ENCODE data around the gene TSPEAR. TPM values are rescaled to one million over a fixed set of nuclear protein-coding genes. Genes with fewer than 3 reads are reported as not detected.
"Not testable (repeated sequence)": the region's sequence is repeated elsewhere in the genome, so short reads cannot be mapped to it uniquely, and the experiment has no call there.

TSPEAR gene
- total RNA-seq, 2 experiments from 2014 or later = not detected

DNA sequence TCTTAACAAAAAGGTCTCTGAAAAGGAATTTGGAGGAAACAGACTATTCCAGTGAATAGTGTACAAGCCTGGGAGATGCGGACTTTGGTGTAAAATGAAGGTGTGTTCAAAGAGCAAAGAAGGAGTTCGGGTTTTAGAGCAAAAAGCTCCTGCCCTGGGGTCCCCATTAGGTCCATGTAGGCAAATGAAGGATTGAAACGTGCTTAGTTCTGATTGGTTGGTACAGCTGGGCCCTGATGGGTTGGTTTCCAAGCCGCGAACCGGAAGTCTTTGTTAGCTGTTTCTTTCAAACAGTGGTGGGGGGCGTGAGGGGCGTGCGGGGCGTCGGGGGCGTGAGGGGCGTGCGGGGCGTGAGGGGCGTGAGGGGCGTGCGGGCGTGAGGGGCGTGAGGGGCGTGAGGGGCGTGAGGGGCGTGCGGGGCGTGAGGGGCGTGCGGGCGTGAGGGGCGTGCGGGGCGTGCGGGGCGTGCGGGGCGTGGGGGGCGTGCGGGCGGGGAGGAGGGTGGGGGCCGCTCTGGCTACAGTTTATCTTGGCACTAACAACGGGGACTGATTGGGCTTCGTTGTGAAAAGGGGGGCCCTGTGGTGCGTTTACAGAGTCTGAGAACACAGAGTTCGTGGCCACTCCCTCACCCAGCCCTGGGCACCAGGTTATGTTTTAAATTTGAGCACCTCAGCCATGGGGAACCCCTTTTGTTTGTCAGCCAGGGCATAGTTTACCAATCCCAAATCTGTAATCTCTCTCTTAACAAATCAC is 226.7 kb downstream of the TSPEAR start:
- no peaks in the 10 kb centered on the region for H3K9me3 Mint-ChIP-seq (ENCODE audit: low read depth)
- no peaks in the 10 kb centered on the region for H3K4me1 Mint-ChIP-seq
- CTCF ChIA-PET = interaction anchor here (0.6 to 1.8 kb wide), 3 partner anchors 26 to 141 kb away, joined by 3 to 4 read pairs (median 3); partner anchors contain the start of gene LRRC3
- H3K27me3 Mint-ChIP-seq = peaks cover 5% of the 10 kb centered on the region
- no peak for ATAC-seq
- H3K27ac Mint-ChIP-seq = no peak overlapping the region
- DNase-seq = no peak
- no peaks in the 10 kb centered on the region for H3K36me3 Mint-ChIP-seq
- H3K4me3 Mint-ChIP-seq = no peak overlapping the region

DNA sequence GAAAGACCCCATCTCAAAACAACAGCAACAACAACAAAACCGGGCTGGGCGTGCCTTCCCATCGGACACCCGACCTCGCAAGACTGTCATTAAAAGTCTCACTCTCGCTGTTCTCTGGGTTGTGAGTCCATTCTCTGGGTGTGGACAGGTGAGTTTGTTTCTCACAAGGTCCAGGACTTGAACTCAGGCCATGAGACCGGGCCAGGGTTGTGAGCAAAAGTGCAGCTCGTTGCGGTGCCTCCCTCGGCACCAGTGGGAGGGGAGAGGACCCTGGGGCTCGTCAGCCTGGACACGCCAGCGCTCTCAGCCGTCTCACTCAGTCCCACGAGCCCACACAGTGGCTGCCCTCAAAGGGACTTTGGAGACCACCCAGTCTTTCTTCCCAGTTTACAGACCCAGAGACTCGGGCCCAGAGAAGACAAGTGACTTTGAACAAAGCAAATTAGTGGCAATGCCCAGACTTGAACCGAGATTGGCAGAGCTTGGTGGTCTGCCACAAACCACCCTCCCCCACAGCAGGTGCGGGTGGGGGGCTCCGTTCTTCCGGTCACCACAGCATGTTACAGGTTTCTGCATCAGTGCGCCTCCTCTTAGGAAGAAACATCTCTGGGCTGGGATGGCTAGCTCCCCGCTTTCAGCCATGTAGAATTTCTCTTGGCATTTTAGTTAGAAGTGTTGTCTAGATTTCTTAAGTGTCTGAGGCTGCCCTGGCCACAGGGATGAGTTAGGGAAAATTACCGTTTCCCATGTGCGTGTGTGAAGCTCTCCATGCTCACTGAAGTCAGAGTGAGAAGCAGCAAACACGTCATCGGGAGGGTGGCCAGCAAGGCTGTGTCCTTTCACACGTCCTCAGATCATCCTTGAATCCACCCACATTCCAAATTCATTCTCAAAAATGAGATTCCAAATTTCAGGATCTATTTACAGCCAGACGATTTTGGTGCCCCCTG is 227.8 kb downstream of the TSPEAR start:
- Mint-ChIP-seq H3K4me1 (peaks cover 6% of the 10 kb centered on the region), H3K36me3 (no peaks in the 10 kb centered on the region), H3K4me3 (no peak overlapping the region), H3K27ac (no peak overlapping the region), H3K27me3 (peaks cover 5% of the 10 kb centered on the region), H3K9me3 (ENCODE audit: low read depth) (no peaks in the 10 kb centered on the region)
- ATAC-seq = no peak
- CTCF ChIA-PET = interaction anchor here (1.4 to 1.8 kb wide), 2 partner anchors 27 to 28 kb away, joined by 3 to 4 read pairs; partner anchors contain the start of gene LRRC3
- no peak for DNase-seq

DNA sequence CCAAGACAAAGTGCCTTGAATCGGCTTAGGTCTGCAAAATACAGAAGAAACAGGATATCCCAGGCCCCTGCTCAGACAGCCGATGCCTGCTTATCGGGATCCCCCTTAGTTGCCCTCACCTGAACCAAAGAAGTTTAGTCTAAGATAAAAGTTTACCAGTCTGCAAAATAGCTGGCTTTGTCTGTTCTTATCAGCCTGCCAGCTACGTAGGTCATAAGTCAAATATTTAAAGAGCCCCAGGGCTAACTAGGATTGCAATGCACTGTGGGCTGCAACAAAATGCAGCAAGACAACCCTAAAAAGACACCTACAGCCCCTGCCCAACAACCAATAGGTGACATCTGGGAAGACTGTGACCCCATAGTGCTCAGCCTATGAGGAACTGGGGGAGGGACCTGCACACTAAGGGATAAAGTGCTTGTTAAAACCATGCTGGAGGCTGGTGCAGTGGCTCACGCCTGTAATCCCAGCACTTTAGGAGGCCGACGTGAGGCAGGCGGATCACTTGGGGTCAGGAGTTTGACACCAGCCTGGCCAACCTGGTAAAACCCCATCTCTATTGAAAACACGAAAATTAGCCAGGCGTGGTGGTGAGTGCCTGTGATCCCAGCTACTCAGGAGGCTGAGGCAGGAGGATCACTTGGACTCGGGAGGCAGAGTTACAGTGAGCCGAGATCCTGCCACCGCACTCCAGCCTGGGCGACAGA is 228.6 kb downstream of the TSPEAR start:
- H3K4me3 Mint-ChIP-seq = no peak overlapping the region
- no peaks in the 10 kb centered on the region for H3K36me3 Mint-ChIP-seq
- no peaks in the 10 kb centered on the region for H3K9me3 Mint-ChIP-seq (ENCODE audit: low read depth)
- peaks cover 5% of the 10 kb centered on the region for H3K27me3 Mint-ChIP-seq
- ATAC-seq = no peak
- H3K27ac Mint-ChIP-seq = no peak overlapping the region
- H3K4me1 Mint-ChIP-seq = peaks cover 6% of the 10 kb centered on the region
- no peak for DNase-seq
- CTCF ChIA-PET = no interaction called here

DNA sequence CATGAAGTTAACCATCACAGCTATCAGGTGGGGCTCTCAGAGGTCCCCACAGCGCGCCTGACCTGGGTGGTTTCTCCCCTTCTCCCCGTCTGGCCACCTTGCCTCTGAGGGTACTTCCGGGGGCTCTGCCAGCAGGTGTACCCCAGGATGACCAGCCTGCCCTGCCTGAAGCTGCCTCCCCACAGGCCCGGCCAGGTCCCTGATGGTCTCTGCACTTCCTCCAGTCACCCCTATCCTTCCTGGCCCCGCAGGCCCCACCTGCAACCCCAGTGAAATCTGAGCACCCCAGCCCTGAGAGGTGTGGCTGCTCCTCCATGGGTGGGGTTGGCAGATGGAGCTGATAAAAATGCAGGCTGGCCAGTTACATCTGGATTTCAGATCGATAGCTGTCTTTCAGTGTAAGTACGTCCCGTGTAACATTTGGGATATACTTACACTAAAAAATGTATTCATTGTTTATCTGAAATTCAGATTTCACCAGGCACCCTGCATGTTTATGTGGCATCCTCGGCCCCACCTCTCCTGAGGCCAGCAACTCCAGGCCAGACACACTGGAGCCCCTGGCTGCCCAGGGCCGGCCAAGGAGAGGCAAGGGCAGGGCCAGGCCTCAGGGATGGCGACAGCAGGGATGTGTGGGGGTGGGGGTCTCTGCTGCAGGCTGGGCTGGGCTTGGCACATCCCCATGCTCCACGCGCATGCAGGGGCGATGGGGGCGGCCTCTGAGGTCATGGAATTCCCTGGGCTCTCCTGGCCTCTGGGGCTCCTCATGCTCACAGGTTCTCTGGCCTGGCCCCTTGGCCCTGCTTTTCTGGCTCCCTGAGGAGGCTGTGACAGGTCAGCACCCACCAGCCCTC is 230.9 kb downstream of the TSPEAR start:
- peaks cover 6% of the 10 kb centered on the region for H3K4me1 Mint-ChIP-seq
- CTCF ChIA-PET = interaction anchor here (0.6 to 2.0 kb wide), 10 partner anchors 8 to 183 kb away, joined by 3 to 10 read pairs (median 4); partner anchors contain the start of gene LRRC3
- H3K4me3 Mint-ChIP-seq = no peak overlapping the region
- no peaks in the 10 kb centered on the region for H3K9me3 Mint-ChIP-seq (ENCODE audit: low read depth)
- ATAC-seq (no peak), DNase-seq (no peak)
- no peaks in the 10 kb centered on the region for H3K36me3 Mint-ChIP-seq
- no peak overlapping the region for H3K27ac Mint-ChIP-seq
- peaks cover 8% of the 10 kb centered on the region for H3K27me3 Mint-ChIP-seq

DNA sequence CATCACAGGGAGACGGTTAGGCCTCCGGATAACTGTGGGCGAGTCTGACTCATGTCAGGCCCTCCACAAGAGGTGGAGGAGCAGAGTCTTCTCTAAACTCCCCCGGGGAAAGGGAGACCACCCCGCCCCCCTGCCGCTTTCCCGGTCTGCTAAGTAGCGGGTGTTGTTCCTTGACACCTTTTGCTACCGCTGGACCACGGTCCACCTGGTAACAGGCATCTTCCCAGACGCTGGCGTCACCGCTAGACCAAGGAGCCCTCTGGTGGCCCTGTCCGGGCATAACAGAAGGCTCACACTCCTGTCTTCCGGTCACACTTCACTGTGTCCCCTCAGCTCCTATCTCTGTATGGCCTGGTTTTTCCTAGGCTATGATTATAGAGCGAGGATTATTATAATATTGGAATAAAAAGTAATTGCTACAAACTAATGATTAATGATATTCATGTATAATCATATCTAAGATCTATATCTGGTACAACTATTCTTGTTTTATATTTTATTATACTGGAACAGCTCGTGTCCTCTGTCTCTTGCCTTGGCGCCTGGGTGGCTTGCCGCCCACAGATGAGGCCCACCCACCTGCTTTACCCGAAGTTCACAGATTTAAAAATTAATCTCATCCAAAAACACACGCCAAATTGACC is 231.7 kb downstream of the TSPEAR start:
- H3K9me3 Mint-ChIP-seq (ENCODE audit: low read depth); ATAC-seq; H3K4me1 Mint-ChIP-seq; H3K4me3 Mint-ChIP-seq; H3K36me3 Mint-ChIP-seq; H3K27ac Mint-ChIP-seq; H3K27me3 Mint-ChIP-seq: not testable (repeated sequence)
- CTCF ChIA-PET = interaction anchor here (0.6 to 2.0 kb wide), 10 partner anchors 9 to 182 kb away, joined by 3 to 10 read pairs (median 4); partner anchors contain the start of gene LRRC3
- DNase-seq = peak; percentile 70

DNA sequence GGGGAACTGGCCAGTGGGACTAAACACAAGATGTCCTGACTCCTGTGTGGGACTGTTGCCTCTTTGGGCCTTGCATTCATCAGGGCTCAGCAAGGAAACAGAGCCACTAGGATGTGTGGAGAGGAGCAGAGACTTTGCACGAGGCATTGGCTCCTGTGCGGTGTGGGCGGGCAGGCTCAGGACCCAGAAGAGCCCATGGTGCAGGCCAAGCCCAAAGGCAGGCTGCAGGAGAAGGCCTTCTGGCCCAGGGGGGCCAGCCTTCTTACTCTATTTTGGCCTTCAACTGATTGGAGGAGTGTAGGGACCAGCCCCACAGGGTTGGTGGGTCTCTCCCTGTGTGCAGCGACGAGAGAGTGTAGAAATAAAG is 232.6 kb downstream of the TSPEAR start:
- no peaks in the 10 kb centered on the region for H3K9me3 Mint-ChIP-seq (ENCODE audit: low read depth)
- peaks cover 4% of the 10 kb centered on the region for H3K27me3 Mint-ChIP-seq
- H3K4me1 Mint-ChIP-seq = peaks cover 6% of the 10 kb centered on the region
- CTCF ChIA-PET = interaction anchor here (1.2 kb wide), 1 partner anchor 315 kb away, joined by 4 read pairs; no protein-coding TSS in a partner anchor
- no peaks in the 10 kb centered on the region for H3K36me3 Mint-ChIP-seq
- H3K4me3 Mint-ChIP-seq = no peak overlapping the region
- no peak for ATAC-seq
- H3K27ac Mint-ChIP-seq = no peak overlapping the region
- no peak for DNase-seq

DNA sequence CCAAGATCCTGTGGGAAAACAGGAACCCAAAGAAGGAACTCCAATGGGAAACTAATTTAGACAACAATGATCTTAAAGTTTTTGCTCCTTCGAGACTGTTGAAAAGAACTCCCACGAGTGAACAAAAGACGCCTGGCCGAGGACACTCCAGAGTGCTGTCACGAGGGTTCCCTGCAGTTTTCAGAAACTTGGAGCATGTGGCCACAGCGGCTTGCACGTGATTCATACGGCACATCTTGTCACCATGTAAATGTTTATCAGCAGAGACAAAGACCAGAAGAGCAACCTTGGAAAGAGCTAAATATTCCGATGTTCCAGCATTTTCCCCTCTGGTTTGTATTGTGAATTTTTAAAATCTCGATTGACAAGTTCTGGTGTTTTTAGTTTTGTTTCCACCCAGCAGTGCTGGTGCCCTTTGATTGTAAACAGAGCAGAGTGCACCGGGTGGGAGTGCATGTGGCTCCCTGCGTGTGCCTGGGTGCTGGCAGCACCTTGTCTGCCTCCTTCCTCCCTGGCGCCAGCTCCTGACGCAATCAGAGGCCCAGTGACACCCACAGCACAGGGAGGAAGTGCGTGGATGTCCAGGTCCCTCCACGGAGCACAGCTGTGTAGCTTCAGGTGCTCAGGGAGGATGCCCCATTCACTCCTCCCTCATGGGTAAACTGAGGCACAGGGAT is 233.1 kb downstream of the TSPEAR start:
- CTCF ChIA-PET = interaction anchor here (1.2 kb wide), 1 partner anchor 315 kb away, joined by 4 read pairs; no protein-coding TSS in a partner anchor
- ATAC-seq (no peak), DNase-seq (no peak)
- Mint-ChIP-seq H3K36me3 (no peaks in the 10 kb centered on the region), H3K27ac (no peak overlapping the region), H3K27me3 (peaks cover 4% of the 10 kb centered on the region), H3K9me3 (ENCODE audit: low read depth) (no peaks in the 10 kb centered on the region), H3K4me1 (peaks cover 6% of the 10 kb centered on the region), H3K4me3 (no peak overlapping the region)

DNA sequence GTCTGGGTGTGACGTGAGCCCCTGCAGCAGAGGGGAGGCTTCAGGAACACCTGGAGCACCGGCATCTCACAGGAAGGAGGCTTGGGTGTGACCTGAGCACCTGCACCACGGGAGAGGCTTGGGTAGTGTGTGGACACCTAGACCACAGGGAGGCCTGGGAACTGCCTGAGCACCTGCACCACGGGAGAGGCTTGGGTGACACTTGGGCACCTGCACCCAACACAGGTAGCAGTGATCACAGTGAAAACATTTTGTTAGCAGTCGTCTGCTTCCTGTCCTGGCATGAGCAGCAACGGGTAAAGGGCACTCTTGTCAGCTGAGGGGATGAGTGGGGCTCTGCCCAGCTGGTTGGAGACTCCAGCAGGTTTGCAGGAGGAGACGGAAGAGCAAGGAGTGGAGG is 233.7 kb downstream of the TSPEAR start:
- Mint-ChIP-seq H3K36me3 (no peaks in the 10 kb centered on the region), H3K27me3 (peaks cover 4% of the 10 kb centered on the region), H3K4me1 (peaks cover 6% of the 10 kb centered on the region), H3K4me3 (no peak overlapping the region), H3K9me3 (ENCODE audit: low read depth) (no peaks in the 10 kb centered on the region), H3K27ac (no peak overlapping the region)
- CTCF ChIA-PET = no interaction called here
- ATAC-seq (no peak), DNase-seq (no peak)

DNA sequence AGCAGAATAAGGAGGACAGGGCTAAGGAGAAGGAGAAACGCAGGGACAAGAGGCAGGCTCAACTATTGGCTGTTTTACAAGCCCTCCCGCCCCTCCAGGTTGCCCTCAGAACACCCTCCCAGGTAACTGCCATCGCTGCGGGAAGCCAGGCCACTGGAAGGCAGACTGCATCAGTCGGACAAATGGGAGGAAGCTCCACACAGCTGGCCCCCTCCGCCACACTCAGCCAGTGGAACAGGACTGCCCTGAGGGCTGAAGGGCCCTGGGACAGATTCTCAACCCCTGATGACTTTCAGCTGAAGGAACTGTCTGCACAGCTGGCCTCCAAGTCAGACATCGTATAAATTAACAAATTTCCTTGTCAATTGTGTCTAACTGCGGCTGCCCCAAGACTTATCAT is 234.2 kb downstream of the TSPEAR start:
- Mint-ChIP-seq H3K4me1 (peaks cover 6% of the 10 kb centered on the region), H3K9me3 (ENCODE audit: low read depth) (no peaks in the 10 kb centered on the region), H3K27ac (no peak overlapping the region), H3K36me3 (no peaks in the 10 kb centered on the region), H3K4me3 (no peak overlapping the region), H3K27me3 (peaks cover 6% of the 10 kb centered on the region)
- CTCF ChIA-PET = interaction anchor here (1.6 kb wide), 1 partner anchor 11 kb away, joined by 4 read pairs; no protein-coding TSS in a partner anchor
- ATAC-seq (no peak), DNase-seq (no peak)

DNA sequence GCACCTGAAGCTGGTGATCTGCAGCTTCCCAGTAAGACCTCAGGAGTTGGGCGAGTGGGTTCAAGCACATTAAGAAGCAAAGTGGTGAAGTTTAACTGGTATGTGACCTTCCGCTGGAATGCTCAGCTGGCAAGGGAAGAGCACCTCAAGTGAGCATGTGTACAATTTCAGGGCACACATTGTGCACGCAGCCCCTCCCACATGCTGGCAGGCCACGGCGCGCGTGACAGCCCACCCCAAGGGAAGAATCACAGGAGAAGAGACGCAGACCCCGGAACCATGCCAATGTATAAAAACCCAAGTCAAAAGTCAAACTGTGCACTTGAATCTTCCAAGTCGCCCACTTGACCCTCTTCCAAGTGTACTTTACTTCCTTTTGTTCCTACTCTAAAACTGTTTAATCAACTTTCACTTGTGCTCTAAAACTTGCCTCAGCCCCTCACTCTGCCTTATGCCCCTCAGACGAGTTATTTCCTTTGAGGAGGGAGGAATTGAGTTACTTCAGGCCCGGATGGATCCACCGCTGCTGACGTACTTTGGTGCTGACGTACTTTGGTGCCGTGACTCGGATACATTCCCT is 236.0 kb downstream of the TSPEAR start:
- DNase-seq (no peak), ATAC-seq (no peak)
- Mint-ChIP-seq H3K4me1 (peaks cover 6% of the 10 kb centered on the region), H3K27ac (no peak overlapping the region), H3K36me3 (no peaks in the 10 kb centered on the region), H3K4me3 (no peak overlapping the region), H3K9me3 (ENCODE audit: low read depth) (no peaks in the 10 kb centered on the region), H3K27me3 (peaks cover 8% of the 10 kb centered on the region)
- CTCF ChIA-PET = no interaction called here

DNA sequence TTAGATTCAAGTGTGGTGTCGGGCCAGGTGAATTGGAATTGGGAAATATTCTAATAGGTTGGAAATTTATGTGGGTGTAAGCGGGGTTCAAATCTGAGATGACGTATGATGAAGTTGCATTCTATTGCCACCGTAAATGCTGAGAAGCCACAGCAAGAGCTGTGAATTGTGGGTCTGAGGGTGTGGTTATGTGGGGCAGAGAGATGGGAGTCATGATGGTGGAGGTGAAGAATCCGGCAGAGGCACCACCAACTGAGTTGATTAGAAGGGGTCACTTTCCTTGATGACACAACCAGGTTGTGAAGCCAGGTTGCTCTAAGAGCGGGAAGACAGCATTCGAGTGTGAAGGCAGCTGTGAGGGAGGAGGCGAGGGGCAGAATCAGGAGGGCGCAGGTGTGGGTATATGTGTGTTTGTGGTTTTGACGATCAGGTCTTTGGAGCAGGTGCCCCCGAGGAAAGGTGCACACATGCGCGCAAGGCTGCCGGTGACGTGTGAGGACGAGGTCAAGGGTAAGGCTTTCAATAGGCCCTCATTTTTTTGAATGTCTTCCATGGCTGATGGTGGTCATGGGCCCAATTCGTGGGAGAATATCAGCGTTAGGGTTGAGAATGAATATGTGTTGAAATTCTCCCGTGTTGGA is 237.3 kb downstream of the TSPEAR start:
- no peak for DNase-seq
- Mint-ChIP-seq H3K27ac (no peak overlapping the region), H3K27me3 (peaks cover 8% of the 10 kb centered on the region), H3K9me3 (ENCODE audit: low read depth) (no peaks in the 10 kb centered on the region), H3K4me3 (no peak overlapping the region), H3K36me3 (no peaks in the 10 kb centered on the region), H3K4me1 (peaks cover 2% of the 10 kb centered on the region)
- no peak for ATAC-seq
- CTCF ChIA-PET = no interaction called here

Data from activated CD8-positive, alpha-beta memory T cell treated with anti-CD3 and anti-CD28 coated beads, Interleukin-2, amount 10 ng/mL, durations not matched to agents 7 days and 5 days (primary cell).